GM18498 (cell line): ENCODE results near the gene TMEM184A.
A peak's percentile ranks its signal among the peaks of the same experiment; 100 is the strongest.

ENCODE experiments used
- ATAC-seq: cut with Tn5 transposase; IDR thresholded peaks from one replicate; pipeline ENCODE4 v1.9.1; 2021; ENCODE audit warnings: mild to moderate bottlenecking, moderate library complexity; ENCODE audit not compliant: unreplicated experiment

TMEM184A gene

GRCh38 chr7:1555813-1556543, at the start of gene TMEM184A:
TMEM184A (minus strand) TSS chr7:1556205; CDS start chr7:1555484, 721 bp downstream.
- ATAC-seq = peak; percentile 50

GRCh38 chr7:1604383-1604782, 48.4 kb upstream of the TMEM184A start:
- no peak for ATAC-seq

GRCh38 chr7:1603346-1604225, 47.6 kb upstream of the TMEM184A start:
- no peak for ATAC-seq

DNA sequence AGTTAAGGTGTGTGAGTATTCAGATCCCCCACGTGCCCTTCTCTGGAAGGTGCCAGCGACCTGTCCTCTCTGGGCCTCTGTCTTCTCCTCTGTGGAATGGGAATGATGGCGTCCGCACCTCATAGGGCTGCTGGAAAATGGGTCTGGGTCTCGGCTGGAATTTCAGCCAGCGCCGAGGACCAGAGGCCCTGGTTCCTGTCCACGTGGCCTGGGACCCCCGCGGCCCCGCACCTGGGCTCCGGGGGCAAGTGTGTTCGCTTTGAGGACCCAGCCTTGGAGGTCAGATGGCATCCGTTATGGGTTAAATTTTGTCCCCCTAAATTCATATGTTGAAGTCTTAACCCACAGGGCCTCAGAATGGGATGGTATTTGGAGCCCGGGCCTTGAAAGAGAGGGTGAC, 46.4 kb upstream of the TMEM184A start:
- ATAC-seq = no peak

- no peak for ATAC-seq
Measured at GRCh38 chr7:1601956-1602355, 46.0 kb upstream of the TMEM184A start.

GRCh38 chr7:1599640-1600395, 43.8 kb upstream of the TMEM184A start:
- ATAC-seq = no peak

GRCh38 chr7:1598961-1599639, 43.1 kb upstream of the TMEM184A start:
- ATAC-seq = no peak

DNA sequence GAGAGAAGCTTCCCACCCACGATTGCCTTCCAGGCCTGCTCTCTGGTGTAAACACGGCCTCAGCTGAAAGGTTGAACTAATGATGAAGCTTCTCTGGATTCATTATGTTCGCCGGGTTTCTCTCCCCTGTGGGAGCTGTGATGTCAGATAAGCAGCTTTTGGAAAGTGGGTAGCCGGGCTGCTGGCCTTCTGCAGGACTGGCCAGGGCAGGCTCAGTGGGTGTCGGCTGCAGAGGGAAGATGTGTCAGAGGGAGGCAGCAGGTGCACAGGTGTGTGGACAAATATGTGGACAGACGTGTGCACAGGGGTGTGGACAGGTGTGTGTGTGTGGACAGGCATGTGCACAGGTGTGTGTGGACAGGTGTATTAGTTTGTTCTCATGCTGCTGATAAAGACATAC, 42.3 kb upstream of the TMEM184A start:
- no peak for ATAC-seq

DNA sequence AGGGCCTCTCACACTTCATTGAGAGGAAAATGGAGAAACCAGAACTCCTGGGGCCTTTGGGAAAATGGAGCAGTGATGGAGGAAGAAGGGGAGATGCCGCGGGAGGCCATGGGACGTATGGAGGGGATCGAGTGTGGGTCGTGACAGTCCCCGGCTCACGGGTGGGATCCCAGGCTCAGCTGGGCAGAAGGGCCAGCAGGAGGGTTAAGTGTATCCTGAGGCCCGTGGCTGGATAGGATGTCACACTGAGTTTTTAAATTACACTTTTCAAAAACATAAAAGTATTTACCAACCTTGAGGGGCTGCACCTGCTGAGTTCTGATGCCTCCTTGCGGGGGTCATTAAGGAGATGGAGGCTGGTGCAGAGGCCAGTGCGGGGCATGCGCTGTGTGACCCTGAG, 41.8 kb upstream of the TMEM184A start:
- ATAC-seq = no peak

DNA sequence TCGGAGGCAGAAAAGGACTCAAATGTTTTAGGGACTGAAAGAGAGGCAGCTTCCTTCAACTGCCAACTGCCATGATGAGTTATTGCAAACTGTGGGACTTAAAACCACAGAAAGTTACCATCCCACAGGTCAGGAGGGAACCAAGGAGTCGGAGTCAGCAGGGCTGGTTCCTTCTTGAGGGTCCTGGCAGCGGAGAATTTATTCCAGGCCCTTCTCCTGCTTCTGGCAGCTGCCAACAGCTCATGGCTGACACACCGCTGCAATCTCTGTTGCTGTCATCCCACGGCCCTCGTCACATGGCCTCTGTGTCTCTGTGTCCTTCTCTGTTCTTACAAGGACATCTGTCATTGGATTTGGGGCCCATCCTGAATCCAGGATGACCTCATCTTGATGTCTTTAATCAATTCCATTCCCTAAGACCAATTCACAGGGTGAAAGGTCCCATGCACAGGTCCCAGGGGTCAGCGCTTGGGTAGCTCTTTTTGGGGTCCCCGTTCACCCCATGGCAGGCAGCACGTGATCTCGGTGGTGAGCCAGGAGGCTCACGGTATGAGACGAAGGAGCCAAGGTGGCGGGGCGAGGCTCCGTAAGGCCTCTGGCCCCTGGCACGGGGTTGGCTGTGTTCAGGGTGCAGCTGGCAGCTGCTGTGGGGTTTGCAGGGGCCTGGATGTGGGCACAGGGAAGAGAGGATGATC, 41.2 kb upstream of the TMEM184A start:
- ATAC-seq = no peak

GRCh38 chr7:1596181-1597043, 40.4 kb upstream of the TMEM184A start:
- no peak for ATAC-seq

- no peak for ATAC-seq
Measured at GRCh38 chr7:1595636-1596035, 39.6 kb upstream of the TMEM184A start.

GRCh38 chr7:1595027-1595426, 39.0 kb upstream of the TMEM184A start:
- ATAC-seq = no peak

GRCh38 chr7:1593904-1594421, 38.0 kb upstream of the TMEM184A start:
- ATAC-seq = no peak

DNA sequence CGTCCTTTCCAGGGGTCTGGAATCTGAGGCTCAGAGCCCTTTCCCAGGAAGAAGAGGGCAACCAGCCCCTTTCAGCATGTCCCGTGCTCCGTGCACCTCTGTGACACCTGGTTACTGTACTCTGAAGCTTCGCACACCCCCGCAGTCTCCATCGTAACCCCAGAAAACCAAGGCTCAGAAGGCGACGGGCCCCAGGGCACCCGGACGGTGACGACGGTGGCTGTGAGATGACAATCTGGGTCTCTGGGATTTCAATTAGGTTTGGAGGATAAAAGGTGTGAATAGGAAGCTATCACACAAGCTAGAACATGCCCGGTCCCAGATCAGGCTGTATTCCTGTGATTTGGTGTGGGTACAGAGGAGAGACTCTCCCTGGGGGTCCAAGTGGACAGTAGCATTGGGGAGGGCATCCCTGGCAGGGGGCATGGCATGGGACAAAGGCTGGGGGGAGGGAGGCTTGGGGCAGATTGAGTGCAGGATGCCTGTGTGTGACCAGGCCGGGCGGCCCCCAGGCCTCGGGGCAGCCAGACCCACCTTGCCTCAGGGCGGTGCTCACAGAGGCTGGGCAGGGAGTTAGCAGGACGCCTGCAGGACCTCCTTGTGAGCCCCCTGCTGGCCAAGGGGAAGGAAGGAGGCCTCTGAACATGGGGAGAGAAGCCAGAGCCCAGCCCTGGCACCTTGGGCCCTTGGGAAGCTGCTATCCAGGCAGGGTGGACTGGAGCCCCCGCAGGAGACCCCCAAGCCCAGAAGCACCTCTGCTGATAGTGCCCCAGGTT, 37.3 kb upstream of the TMEM184A start:
- no peak for ATAC-seq

DNA sequence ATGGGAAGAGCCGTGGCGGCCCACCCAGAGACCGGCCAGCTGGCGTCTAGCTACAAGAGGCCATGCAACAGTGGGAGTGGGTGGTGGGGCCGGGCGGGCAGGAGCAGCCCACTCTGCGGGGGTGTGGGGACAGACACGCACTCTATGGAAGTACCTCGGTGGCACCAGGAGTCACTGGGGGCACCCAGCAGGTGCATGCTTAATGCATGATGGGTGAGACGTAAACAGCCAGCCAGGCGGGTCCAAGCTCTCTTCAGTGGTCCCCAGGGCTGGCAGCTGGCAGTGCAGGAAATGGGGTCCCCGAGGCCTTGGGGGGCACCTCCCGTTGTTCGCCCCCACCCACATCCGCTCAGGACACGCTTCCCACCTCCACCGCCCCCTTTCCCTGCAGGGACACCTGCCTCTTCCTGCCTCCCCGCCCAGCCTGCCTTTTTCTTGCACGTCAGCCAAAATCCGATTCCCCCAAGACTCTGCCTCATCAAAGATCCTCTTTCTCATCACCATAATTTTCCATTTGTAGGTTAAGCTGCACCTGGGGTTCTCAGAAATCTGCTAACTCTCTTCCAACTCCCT, 36.4 kb upstream of the TMEM184A start:
- ATAC-seq = no peak

GRCh38 chr7:1591876-1592275, 35.9 kb upstream of the TMEM184A start:
- ATAC-seq = no peak

GRCh38 chr7:1591396-1591795, 35.4 kb upstream of the TMEM184A start:
- no peak for ATAC-seq
